GM23338 (cell line): ENCODE data around the gene OR2J1. TPM values are rescaled to one million over a fixed set of nuclear protein-coding genes. Genes with fewer than 3 reads are reported as not detected.

Source experiments
- ATAC-seq: fragments of 200-7000 bp; cut with Tn5 transposase; 3 replicates; pipeline ENCODE4 v1.9.1; 2020
- DNase-seq: peaks from one replicate; pipeline ENCODE4 v3.0.0-alpha.2; 2015; ENCODE audit warnings: low spot score
- H2AFZ ChIP-seq: fragments of 200-600 bp; sonication (generic); 2 replicates; pipeline ENCODE4 v1.8.0; 2016; ENCODE audit warnings: antibody characterized with exemption, mild to moderate bottlenecking, moderate library complexity
- H3F3A ChIP-seq: fragments of 200-600 bp; sonication (generic); replicated peaks from 2 replicates; pipeline ENCODE4 v1.8.0; 2017; ENCODE audit warnings: antibody characterized with exemption, mixed run types, low read depth
- H3K27ac ChIP-seq: fragments of 200-600 bp; sonication (generic); 2 replicates; pipeline ENCODE4 v1.6.1; 2016; ENCODE audit warnings: low read depth
- H3K27me3 ChIP-seq: fragments of 200-600 bp; sonication (generic); 2 replicates; pipeline ENCODE4 v1.8.0; 2016; ENCODE audit warnings: mild to moderate bottlenecking, mixed run types, moderate library complexity; ENCODE audit not compliant: insufficient read depth
- H3K36me3 ChIP-seq: fragments of 200-600 bp; sonication (generic); 2 replicates; pipeline ENCODE4 v1.8.0; 2016; ENCODE audit warnings: mild to moderate bottlenecking; ENCODE audit not compliant: insufficient read depth
- H3K4me1 ChIP-seq: fragments of 200-600 bp; sonication (generic); 2 replicates; pipeline ENCODE4 v1.8.0; 2016; ENCODE audit warnings: mild to moderate bottlenecking, moderate library complexity; ENCODE audit not compliant: insufficient read depth
- H3K4me2 ChIP-seq: fragments of 200-600 bp; sonication (generic); 2 replicates; pipeline ENCODE4 v1.7.1; 2017; ENCODE audit warnings: mixed run types
- H3K4me3 ChIP-seq: fragments of 200-600 bp; sonication (generic); 2 replicates; pipeline ENCODE4 v1.6.1; 2016; ENCODE audit warnings: mixed run types
- H3K79me2 ChIP-seq: fragments of 200-600 bp; sonication (generic); replicated peaks from 2 replicates; pipeline ENCODE4 v1.8.0; 2017; ENCODE audit warnings: mild to moderate bottlenecking; ENCODE audit not compliant: insufficient read depth
- H3K9me2 ChIP-seq: fragments of 200-600 bp; sonication (generic); 2 replicates; pipeline ENCODE4 v1.8.0; 2017; ENCODE audit not compliant: insufficient read depth
- H4K20me1 ChIP-seq: fragments of 200-600 bp; sonication (generic); replicated peaks from 2 replicates; pipeline ENCODE4 v1.8.0; 2017; ENCODE audit warnings: mild to moderate bottlenecking; ENCODE audit not compliant: insufficient read depth
- H3K27ac Mint-ChIP-seq: 2 replicates; pipeline ENCODE4 v1.8.0; 2020; ENCODE audit warnings: inconsistent platforms, mild to moderate bottlenecking, moderate library complexity, mixed read lengths
- H3K27me3 Mint-ChIP-seq: 3 replicates; pipeline ENCODE4 v1.8.0; 2022; ENCODE audit warnings: low read depth, mild to moderate bottlenecking, moderate library complexity, mixed read lengths, inconsistent platforms; ENCODE audit not compliant: insufficient read depth, poor library complexity
- H3K36me3 Mint-ChIP-seq: 3 replicates; pipeline ENCODE4 v1.8.0; 2021; ENCODE audit warnings: low read depth, mild to moderate bottlenecking, inconsistent platforms, moderate library complexity, mixed read lengths
- H3K4me1 Mint-ChIP-seq: 3 replicates; pipeline ENCODE4 v1.8.0; 2020; ENCODE audit warnings: mild to moderate bottlenecking, inconsistent platforms, mixed read lengths
- H3K4me3 Mint-ChIP-seq: 3 replicates; pipeline ENCODE4 v1.8.0; 2021; ENCODE audit warnings: moderate library complexity, mild to moderate bottlenecking, inconsistent platforms, mixed read lengths
- H3K9me3 Mint-ChIP-seq: 3 replicates; pipeline ENCODE4 v1.8.0; 2020; ENCODE audit warnings: moderate library complexity, mild to moderate bottlenecking, inconsistent platforms, mixed read lengths
- CREB1 ChIP-seq: fragments of 250-450 bp; sonication (Bioruptor Pico); IDR thresholded peaks from 2 replicates; pipeline ENCODE4 v1.5.0; 2020; ENCODE audit warnings: low read depth, mild to moderate bottlenecking, moderate library complexity
- EZH2 ChIP-seq: fragments of 200-600 bp; sonication (generic); IDR thresholded peaks from one replicate; pipeline ENCODE4 v1.8.0; 2017; ENCODE audit warnings: antibody characterized with exemption, mild to moderate bottlenecking, low read depth; ENCODE audit not compliant: unreplicated experiment
- EZH2phosphoT487 ChIP-seq: fragments of 200-600 bp; sonication (generic); IDR thresholded peaks from one replicate; pipeline ENCODE4 v1.8.1; 2018; ENCODE audit warnings: antibody characterized with exemption; ENCODE audit not compliant: unreplicated experiment
- JUNB ChIP-seq: IDR thresholded peaks from one replicate; pipeline ENCODE4 v1.6.1; 2016; ENCODE audit warnings: antibody characterized with exemption; ENCODE audit not compliant: unreplicated experiment
- NANOG ChIP-seq: IDR thresholded peaks from 2 replicates; pipeline ENCODE4 v1.6.1; 2016; ENCODE audit warnings: antibody characterized with exemption, borderline replicate concordance
- POLR2AphosphoS5 ChIP-seq: IDR thresholded peaks from 2 replicates; pipeline ENCODE4 v1.6.1; 2016; ENCODE audit warnings: antibody characterized with exemption, low read depth
- STAT1 ChIP-seq: IDR thresholded peaks from one replicate; pipeline ENCODE4 v1.6.1; 2016; ENCODE audit warnings: antibody characterized with exemption; ENCODE audit not compliant: unreplicated experiment
- ZNF114 ChIP-seq: fragments of 250-450 bp; sonication (Bioruptor Pico); IDR thresholded peaks from 2 replicates; pipeline ENCODE4 v1.5.0; 2020; ENCODE audit warnings: mild to moderate bottlenecking, moderate library complexity
- ZNF331 ChIP-seq: fragments of 250-450 bp; sonication (Bioruptor Pico); IDR thresholded peaks from 2 replicates; pipeline ENCODE4 v1.5.0; 2020; ENCODE audit warnings: low read depth, mild to moderate bottlenecking, moderate library complexity
- polyA plus RNA-seq: library from polyadenylated mRNA; unstranded; fragments of >200 nt; fragmentation: Nextera tagmentation; extraction: Ambion mirVana; gene quantifications from 2 replicates; pipeline ENCODE4 v1.2.1, GENCODE V29; 2016
- total RNA-seq: library from RNA; depleted of rRNA; stranded (reverse); fragments of >200 nt; shearing (Covaris generic); gene quantifications from 2 replicates; pipeline ENCODE4 v1.2.3, GENCODE V29; 2014
- TF ChIP-seq, protein P1 (sequence below): IDR thresholded peaks from one replicate; pipeline ENCODE4 v1.6.1; 2018; ENCODE audit warnings: antibody characterized with exemption; ENCODE audit not compliant: unreplicated experiment
- TF ChIP-seq, protein P2 (sequence below): fragments of 250-450 bp; sonication (Bioruptor Pico); IDR thresholded peaks from 2 replicates; pipeline ENCODE4 v1.5.0; 2020; ENCODE audit warnings: mild to moderate bottlenecking, moderate library complexity
- TF ChIP-seq, protein P3 (sequence below): IDR thresholded peaks from 2 replicates; pipeline ENCODE4 v1.6.1; 2016; ENCODE audit warnings: antibody characterized with exemption
- TF ChIP-seq, protein P4 (sequence below), 2 experiments: fragments of 200-600 bp in 1 of 2; sonication (generic) in 1 of 2; conservative IDR thresholded peaks; 2 replicates each; pipeline versions ENCODE4 v1.5.1 to v1.6.1; 2016 to 2017; ENCODE audit warnings: antibody characterized with exemption in 2 of 2, low read depth in 2 of 2, mild to moderate bottlenecking in 2 of 2, moderate library complexity in 1 of 2

The OR2J1 gene
- total and polyA plus RNA-seq, 2 experiments from 2014 or later, result not detected

DNA sequence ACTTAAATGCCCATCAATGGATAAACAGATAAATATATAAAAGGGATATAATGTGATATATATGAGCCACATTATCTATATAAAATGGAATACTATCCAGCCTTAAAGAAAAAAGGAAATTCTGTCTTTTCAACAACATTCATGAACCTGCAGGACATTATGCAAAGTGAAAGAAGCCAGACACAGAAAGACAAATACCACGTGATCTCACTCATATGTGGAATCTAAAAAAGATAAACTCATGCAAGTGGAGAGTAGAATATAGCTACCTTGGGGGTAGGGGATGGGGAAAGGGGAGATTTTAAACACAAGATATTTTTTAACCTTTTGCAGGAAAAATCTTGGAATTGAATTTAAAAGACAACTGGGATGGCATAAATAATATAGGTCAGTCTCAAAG lies 1.5 kb upstream of the OR2J1 start:
- Histone ChIP-seq H3K27me3 (no peaks in the 10 kb centered on the region), H2AFZ (no peak overlapping the region), H3K27ac (no peak overlapping the region), H3K4me2 (no peak overlapping the region), H3K4me3 (no peak overlapping the region), H3K36me3 (no peaks in the 10 kb centered on the region), H3K79me2 (no peaks in the 10 kb centered on the region), H3F3A (no peaks in the 10 kb centered on the region), H3K9me2 (no peaks in the 10 kb centered on the region), H4K20me1 (no peaks in the 10 kb centered on the region), H3K4me1 (no peaks in the 10 kb centered on the region)
- H3K27ac Mint-ChIP-seq, result no peak overlapping the region
- no peak for TF ChIP-seq EZH2phosphoT487
- no peak for TF ChIP-seq CREB1 (CRISPR knock-in tag)
- no peak for TF ChIP-seq STAT1
- TF ChIP-seq POLR2AphosphoS5, result no peak
- TF ChIP-seq NANOG, result no peak
- TF ChIP-seq, protein P1, sequence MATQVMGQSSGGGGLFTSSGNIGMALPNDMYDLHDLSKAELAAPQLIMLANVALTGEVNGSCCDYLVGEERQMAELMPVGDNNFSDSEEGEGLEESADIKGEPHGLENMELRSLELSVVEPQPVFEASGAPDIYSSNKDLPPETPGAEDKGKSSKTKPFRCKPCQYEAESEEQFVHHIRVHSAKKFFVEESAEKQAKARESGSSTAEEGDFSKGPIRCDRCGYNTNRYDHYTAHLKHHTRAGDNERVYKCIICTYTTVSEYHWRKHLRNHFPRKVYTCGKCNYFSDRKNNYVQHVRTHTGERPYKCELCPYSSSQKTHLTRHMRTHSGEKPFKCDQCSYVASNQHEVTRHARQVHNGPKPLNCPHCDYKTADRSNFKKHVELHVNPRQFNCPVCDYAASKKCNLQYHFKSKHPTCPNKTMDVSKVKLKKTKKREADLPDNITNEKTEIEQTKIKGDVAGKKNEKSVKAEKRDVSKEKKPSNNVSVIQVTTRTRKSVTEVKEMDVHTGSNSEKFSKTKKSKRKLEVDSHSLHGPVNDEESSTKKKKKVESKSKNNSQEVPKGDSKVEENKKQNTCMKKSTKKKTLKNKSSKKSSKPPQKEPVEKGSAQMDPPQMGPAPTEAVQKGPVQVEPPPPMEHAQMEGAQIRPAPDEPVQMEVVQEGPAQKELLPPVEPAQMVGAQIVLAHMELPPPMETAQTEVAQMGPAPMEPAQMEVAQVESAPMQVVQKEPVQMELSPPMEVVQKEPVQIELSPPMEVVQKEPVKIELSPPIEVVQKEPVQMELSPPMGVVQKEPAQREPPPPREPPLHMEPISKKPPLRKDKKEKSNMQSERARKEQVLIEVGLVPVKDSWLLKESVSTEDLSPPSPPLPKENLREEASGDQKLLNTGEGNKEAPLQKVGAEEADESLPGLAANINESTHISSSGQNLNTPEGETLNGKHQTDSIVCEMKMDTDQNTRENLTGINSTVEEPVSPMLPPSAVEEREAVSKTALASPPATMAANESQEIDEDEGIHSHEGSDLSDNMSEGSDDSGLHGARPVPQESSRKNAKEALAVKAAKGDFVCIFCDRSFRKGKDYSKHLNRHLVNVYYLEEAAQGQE, result no peak
- TF ChIP-seq, protein P2, sequence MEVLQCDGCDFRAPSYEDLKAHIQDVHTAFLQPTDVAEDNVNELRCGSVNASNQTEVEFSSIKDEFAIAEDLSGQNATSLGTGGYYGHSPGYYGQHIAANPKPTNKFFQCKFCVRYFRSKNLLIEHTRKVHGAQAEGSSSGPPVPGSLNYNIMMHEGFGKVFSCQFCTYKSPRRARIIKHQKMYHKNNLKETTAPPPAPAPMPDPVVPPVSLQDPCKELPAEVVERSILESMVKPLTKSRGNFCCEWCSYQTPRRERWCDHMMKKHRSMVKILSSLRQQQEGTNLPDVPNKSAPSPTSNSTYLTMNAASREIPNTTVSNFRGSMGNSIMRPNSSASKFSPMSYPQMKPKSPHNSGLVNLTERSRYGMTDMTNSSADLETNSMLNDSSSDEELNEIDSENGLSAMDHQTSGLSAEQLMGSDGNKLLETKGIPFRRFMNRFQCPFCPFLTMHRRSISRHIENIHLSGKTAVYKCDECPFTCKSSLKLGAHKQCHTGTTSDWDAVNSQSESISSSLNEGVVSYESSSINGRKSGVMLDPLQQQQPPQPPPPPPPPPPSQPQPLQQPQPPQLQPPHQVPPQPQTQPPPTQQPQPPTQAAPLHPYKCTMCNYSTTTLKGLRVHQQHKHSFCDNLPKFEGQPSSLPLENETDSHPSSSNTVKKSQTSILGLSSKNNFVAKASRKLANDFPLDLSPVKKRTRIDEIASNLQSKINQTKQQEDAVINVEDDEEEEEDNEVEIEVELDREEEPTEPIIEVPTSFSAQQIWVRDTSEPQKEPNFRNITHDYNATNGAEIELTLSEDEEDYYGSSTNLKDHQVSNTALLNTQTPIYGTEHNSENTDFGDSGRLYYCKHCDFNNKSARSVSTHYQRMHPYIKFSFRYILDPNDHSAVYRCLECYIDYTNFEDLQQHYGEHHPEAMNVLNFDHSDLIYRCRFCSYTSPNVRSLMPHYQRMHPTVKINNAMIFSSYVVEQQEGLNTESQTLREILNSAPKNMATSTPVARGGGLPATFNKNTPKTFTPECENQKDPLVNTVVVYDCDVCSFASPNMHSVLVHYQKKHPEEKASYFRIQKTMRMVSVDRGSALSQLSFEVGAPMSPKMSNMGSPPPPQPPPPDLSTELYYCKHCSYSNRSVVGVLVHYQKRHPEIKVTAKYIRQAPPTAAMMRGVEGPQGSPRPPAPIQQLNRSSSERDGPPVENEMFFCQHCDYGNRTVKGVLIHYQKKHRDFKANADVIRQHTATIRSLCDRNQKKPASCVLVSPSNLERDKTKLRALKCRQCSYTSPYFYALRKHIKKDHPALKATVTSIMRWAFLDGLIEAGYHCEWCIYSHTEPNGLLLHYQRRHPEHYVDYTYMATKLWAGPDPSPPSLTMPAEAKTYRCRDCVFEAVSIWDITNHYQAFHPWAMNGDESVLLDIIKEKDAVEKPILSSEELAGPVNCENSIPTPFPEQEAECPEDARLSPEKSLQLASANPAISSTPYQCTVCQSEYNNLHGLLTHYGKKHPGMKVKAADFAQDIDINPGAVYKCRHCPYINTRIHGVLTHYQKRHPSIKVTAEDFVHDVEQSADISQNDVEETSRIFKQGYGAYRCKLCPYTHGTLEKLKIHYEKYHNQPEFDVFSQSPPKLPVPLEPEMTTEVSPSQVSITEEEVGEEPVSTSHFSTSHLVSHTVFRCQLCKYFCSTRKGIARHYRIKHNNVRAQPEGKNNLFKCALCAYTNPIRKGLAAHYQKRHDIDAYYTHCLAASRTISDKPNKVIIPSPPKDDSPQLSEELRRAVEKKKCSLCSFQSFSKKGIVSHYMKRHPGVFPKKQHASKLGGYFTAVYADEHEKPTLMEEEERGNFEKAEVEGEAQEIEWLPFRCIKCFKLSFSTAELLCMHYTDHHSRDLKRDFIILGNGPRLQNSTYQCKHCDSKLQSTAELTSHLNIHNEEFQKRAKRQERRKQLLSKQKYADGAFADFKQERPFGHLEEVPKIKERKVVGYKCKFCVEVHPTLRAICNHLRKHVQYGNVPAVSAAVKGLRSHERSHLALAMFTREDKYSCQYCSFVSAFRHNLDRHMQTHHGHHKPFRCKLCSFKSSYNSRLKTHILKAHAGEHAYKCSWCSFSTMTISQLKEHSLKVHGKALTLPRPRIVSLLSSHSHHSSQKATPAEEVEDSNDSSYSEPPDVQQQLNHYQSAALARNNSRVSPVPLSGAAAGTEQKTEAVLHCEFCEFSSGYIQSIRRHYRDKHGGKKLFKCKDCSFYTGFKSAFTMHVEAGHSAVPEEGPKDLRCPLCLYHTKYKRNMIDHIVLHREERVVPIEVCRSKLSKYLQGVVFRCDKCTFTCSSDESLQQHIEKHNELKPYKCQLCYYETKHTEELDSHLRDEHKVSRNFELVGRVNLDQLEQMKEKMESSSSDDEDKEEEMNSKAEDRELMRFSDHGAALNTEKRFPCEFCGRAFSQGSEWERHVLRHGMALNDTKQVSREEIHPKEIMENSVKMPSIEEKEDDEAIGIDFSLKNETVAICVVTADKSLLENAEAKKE (CRISPR knock-in tag), result no peak
- no peak for TF ChIP-seq JUNB
- TF ChIP-seq ZNF331 (CRISPR knock-in tag), result no peak
- TF ChIP-seq, protein P3, sequence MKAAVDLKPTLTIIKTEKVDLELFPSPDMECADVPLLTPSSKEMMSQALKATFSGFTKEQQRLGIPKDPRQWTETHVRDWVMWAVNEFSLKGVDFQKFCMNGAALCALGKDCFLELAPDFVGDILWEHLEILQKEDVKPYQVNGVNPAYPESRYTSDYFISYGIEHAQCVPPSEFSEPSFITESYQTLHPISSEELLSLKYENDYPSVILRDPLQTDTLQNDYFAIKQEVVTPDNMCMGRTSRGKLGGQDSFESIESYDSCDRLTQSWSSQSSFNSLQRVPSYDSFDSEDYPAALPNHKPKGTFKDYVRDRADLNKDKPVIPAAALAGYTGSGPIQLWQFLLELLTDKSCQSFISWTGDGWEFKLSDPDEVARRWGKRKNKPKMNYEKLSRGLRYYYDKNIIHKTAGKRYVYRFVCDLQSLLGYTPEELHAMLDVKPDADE, result no peak
- TF ChIP-seq ZNF114, result no peak
- TF ChIP-seq EZH2, result no peak
- TF ChIP-seq, protein P4, sequence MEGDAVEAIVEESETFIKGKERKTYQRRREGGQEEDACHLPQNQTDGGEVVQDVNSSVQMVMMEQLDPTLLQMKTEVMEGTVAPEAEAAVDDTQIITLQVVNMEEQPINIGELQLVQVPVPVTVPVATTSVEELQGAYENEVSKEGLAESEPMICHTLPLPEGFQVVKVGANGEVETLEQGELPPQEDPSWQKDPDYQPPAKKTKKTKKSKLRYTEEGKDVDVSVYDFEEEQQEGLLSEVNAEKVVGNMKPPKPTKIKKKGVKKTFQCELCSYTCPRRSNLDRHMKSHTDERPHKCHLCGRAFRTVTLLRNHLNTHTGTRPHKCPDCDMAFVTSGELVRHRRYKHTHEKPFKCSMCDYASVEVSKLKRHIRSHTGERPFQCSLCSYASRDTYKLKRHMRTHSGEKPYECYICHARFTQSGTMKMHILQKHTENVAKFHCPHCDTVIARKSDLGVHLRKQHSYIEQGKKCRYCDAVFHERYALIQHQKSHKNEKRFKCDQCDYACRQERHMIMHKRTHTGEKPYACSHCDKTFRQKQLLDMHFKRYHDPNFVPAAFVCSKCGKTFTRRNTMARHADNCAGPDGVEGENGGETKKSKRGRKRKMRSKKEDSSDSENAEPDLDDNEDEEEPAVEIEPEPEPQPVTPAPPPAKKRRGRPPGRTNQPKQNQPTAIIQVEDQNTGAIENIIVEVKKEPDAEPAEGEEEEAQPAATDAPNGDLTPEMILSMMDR (conservative IDR thresholded peaks at IDR 0.05; ENCODE audit: low read depth in 2 of 2), result no peak
- H3K4me3 Mint-ChIP-seq, result no peak overlapping the region
- ATAC-seq (no peak), DNase-seq (no peak)
- no peaks in the 10 kb centered on the region for H3K27me3 Mint-ChIP-seq
- peaks cover 2% of the 10 kb centered on the region; the same call in 1 of the 3 replicates for H3K4me1 Mint-ChIP-seq
- no peaks in the 10 kb centered on the region for H3K36me3 Mint-ChIP-seq
- H3K9me3 Mint-ChIP-seq, result no peaks in the 10 kb centered on the region
